GM12891 (cell line): ENCODE measurements around the gene FEM1A.

Source experiments
- POLR2A ChIP-seq: IDR thresholded peaks from 2 replicates; pipeline ENCODE4 v1.6.1; 2011; ENCODE audit warnings: low read depth, low read length, control low read depth
- POLR2AphosphoS5 ChIP-seq: IDR thresholded peaks from 2 replicates; pipeline ENCODE4 v1.6.1; 2011; ENCODE audit warnings: low read depth, low read length, control low read depth
- SPI1 ChIP-seq: IDR thresholded peaks from 2 replicates; pipeline ENCODE4 v1.6.1; 2011; ENCODE audit warnings: low read depth, low read length, control low read depth
- TAF1 ChIP-seq: IDR thresholded peaks from 2 replicates; pipeline ENCODE4 v1.6.1; 2011; ENCODE audit warnings: low read depth, low read length, control low read depth

DNA sequence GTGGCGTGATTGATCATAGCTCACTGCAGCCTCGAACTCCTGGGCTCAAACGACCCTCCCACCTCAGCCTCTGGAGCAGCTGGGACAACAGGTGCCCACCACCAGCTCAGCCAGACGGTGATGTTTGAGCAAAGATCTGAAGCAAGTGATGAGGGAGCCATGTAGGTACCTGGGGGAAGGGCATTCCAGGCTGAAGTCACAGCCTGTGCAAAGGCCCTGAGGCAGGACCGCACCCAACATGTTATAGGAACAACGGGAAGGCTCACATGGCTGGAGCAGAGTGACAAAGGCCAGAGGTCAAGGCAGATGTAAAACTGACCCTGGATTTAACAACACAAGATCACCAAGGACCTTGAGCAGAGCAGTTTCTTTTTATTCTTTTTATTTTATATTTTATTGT is 14.8 kb downstream of the FEM1A start:
- TF ChIP-seq POLR2A (no peak), POLR2AphosphoS5 (no peak), TAF1 (no peak), SPI1 (no peak)
